ENCODE results near the gene RBL1. TPM values are rescaled to one million over a fixed set of nuclear protein-coding genes. Genes with fewer than 3 reads are reported as not detected.
"Not testable (repeated sequence)": the region's sequence is repeated elsewhere in the genome, so short reads cannot be mapped to it uniquely, and the experiment has no call there.

Gene RBL1
- total RNA-seq, 1 experiment from 2014 or later: 14.6 TPM

DNA sequence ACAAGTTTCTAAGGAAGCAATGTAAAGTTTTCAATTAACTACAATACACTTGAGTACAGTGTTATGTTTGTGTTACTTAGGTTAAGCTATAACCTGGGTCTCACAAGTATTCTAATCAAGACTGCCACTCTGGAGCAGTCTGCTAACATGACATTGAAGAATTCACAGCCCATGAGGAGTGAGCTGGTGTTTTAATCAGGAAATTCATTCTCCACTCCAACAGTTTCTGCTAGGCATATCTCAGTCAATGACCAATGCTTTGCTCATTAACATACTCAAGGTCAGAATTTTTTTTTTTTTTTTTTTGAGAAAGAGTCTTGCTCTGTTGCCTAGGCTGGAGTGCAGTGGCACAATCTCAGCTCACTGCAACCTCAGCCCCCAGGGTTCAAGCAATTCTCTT lies 84.7 kb downstream of the RBL1 start:
- Histone ChIP-seq H2AFZ (no peak overlapping the region), H3K79me2 (ENCODE audit: low read depth) (no peaks in the 10 kb centered on the region), H3K27ac (no peak overlapping the region), H3K9me3 (ENCODE audit: insufficient read depth, low read depth) (no peaks in the 10 kb centered on the region), H3K4me1 (replicated peaks; ENCODE audit: insufficient read depth) (no peaks in the 10 kb centered on the region), H3F3A (ENCODE audit: insufficient read depth, low read depth) (no peaks in the 10 kb centered on the region), H4K20me1 (ENCODE audit: insufficient read depth) (no peaks in the 10 kb centered on the region), H3K4me2 (no peak overlapping the region), H3K9me2 (ENCODE audit: insufficient read depth) (no peaks in the 10 kb centered on the region), H3K36me3 (ENCODE audit: low read depth) (no peaks in the 10 kb centered on the region), H3K4me3 (no peak overlapping the region), H3K27me3 (ENCODE audit: insufficient read depth, low read depth) (no peaks in the 10 kb centered on the region)
- ChIA-PET CTCF (no interaction called here), POLR2A (ENCODE audit: unreplicated experiment) (interaction anchor here (0.6 kb wide), 1 partner anchor 23 kb away, joined by 24 read pairs; no protein-coding TSS in a partner anchor)
- TF ChIP-seq, protein P1, sequence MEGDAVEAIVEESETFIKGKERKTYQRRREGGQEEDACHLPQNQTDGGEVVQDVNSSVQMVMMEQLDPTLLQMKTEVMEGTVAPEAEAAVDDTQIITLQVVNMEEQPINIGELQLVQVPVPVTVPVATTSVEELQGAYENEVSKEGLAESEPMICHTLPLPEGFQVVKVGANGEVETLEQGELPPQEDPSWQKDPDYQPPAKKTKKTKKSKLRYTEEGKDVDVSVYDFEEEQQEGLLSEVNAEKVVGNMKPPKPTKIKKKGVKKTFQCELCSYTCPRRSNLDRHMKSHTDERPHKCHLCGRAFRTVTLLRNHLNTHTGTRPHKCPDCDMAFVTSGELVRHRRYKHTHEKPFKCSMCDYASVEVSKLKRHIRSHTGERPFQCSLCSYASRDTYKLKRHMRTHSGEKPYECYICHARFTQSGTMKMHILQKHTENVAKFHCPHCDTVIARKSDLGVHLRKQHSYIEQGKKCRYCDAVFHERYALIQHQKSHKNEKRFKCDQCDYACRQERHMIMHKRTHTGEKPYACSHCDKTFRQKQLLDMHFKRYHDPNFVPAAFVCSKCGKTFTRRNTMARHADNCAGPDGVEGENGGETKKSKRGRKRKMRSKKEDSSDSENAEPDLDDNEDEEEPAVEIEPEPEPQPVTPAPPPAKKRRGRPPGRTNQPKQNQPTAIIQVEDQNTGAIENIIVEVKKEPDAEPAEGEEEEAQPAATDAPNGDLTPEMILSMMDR (conservative IDR thresholded peaks at IDR 0.05): no peak
- TF ChIP-seq EZH2 (IDR thresholded peaks at IDR 0.05; ENCODE audit: low read depth): no peak
- no TSS peak for BruUV-seq (replicated peaks)
- no peak for DNase-seq
- intact Hi-C loops (cut with micrococcal nuclease; ENCODE audit: unreplicated experiment): no loop called here

DNA sequence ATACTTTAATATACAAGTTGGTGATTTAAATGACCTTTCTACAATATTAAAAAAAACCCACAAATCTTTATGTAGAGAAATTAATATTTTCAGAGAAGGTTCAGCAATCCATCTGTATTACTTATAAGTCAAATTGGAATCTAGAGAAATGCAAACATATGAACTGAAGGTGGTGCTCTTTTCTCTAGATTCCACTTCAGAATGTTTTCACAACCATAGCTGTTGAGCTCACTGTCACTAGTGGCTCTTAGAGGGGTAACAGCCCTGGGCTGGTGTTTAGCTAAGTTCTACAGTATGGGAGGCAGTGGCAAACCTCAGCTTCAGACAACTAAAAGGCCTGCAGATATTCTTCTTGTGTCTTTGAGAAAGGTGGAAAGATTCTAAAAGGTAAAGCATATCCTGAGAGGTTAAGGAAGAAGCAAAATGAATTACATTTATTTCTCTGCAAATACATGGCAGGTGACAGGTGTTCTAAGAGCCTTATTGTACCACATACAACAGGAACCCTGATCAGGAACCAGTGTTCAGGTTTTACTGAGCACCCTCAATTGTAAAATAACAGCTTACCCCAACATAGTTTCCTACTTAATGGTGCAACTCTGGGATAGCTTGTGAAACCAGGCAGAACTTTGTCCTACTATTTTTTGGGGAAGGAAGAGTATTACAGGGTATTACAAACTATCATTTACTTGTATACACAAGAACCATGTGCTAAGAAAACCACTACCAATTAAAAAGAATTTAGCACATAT lies 87.7 kb downstream of the RBL1 start:
- BruUV-seq (replicated peaks): no TSS peak
- Histone ChIP-seq H3K4me3 (no peak overlapping the region), H3K27ac (no peak overlapping the region), H3K9me2 (ENCODE audit: insufficient read depth) (no peaks in the 10 kb centered on the region), H3K36me3 (ENCODE audit: low read depth) (no peaks in the 10 kb centered on the region), H3F3A (ENCODE audit: insufficient read depth, low read depth) (no peaks in the 10 kb centered on the region), H4K20me1 (ENCODE audit: insufficient read depth) (no peaks in the 10 kb centered on the region), H2AFZ (no peak overlapping the region), H3K79me2 (ENCODE audit: low read depth) (no peaks in the 10 kb centered on the region), H3K9me3 (ENCODE audit: insufficient read depth, low read depth) (no peaks in the 10 kb centered on the region), H3K4me1 (replicated peaks; ENCODE audit: insufficient read depth) (no peaks in the 10 kb centered on the region), H3K27me3 (ENCODE audit: insufficient read depth, low read depth) (no peaks in the 10 kb centered on the region), H3K4me2 (no peak overlapping the region)
- TF ChIP-seq, protein P1 (conservative IDR thresholded peaks at IDR 0.05): 0 out of 2 replicates have a peak, but pooled peaks have one; percentile 27
- TF ChIP-seq EZH2 (IDR thresholded peaks at IDR 0.05; ENCODE audit: low read depth): no peak
- ChIA-PET CTCF (interaction anchor here (0.5 to 0.6 kb wide), 2 partner anchors 100 to 173 kb away, joined by 4 to 10 read pairs; no protein-coding TSS in a partner anchor), POLR2A (ENCODE audit: unreplicated experiment) (interaction anchor here (0.5 kb wide), 1 partner anchor 80 kb away, joined by 10 read pairs; no protein-coding TSS in a partner anchor)
- no peak for DNase-seq
- intact Hi-C loops (cut with micrococcal nuclease; ENCODE audit: unreplicated experiment): no loop called here

DNA sequence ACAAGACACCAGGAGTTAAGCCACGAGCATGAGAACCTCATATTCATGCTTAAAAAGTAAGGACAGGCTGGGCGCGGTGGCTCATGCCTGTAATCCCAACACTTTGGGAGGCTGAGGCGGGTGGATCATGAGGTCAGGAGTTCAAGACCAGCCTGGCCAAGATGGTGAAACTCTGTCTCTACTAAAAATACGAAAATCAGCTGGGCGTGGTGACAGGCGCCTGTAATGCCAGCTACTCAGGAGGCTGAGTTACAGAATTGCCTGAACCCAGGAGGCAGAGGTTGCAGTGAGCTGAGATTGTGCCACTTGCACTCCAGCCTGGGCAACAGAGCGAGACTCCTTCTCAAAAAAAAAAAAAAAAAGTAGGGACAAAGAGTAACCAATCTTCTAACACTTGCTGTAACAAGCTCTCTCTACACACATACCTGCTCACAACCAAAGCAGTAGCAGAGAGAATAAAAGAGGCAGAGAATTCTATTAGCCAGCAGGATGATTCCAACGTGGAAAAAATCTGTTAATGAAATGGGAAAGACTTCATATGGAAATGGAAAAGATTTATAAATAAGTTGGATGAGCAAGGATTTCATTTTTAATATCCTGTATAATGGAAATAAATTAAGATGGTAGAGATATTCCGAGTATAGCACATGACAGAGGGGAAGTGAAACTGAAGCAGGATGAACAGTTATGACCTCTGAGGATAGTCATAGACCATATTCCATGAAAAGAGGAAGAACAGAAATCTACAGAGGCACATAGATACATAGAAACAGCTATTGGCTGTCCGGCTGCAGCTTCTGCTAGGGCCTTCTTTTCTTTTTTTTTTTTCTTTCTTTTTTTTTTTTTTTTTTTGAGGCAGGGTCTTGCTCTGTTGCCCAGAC lies 90.5 kb downstream of the RBL1 start:
- H3K27ac ChIP-seq; H3K36me3 ChIP-seq (ENCODE audit: low read depth); H3K9me3 ChIP-seq (ENCODE audit: insufficient read depth, low read depth); H3K4me3 ChIP-seq; H3K4me2 ChIP-seq; H3K9me2 ChIP-seq (ENCODE audit: insufficient read depth); H4K20me1 ChIP-seq (ENCODE audit: insufficient read depth); H3K4me1 ChIP-seq (replicated peaks; ENCODE audit: insufficient read depth); BruUV-seq (replicated peaks); H3F3A ChIP-seq (ENCODE audit: insufficient read depth, low read depth); intact Hi-C loops (cut with micrococcal nuclease; ENCODE audit: unreplicated experiment); H2AFZ ChIP-seq; H3K79me2 ChIP-seq (ENCODE audit: low read depth); H3K27me3 ChIP-seq (ENCODE audit: insufficient read depth, low read depth); DNase-seq; POLR2A ChIA-PET (ENCODE audit: unreplicated experiment): not testable (repeated sequence)
- CTCF ChIA-PET: interaction anchor here (0.7 kb wide), 1 partner anchor 129 kb away, joined by 3 read pairs; no protein-coding TSS in a partner anchor

DNA sequence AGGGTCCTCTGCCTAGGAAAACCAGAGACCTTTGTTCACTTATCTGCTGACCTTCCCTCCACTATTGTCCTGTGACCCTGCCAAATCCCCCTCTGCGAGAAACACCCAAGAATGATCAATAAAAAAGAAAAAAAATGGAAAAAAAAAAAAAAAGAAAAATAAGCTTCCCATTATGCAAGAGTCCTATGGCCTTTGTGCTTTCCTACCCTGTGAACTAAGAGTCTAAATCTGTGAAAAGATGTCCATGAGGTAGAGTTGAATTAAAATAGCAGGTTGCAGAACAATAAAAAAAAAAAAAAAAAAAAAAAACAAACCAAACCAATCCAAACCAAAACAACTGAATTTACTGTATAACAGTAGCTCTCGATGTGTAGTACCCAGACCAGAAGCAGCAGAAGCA lies 94.2 kb downstream of the RBL1 start:
- POLR2A ChIA-PET (ENCODE audit: unreplicated experiment); H4K20me1 ChIP-seq (ENCODE audit: insufficient read depth); BruUV-seq (replicated peaks); DNase-seq; H3K4me1 ChIP-seq (replicated peaks; ENCODE audit: insufficient read depth); H3K9me3 ChIP-seq (ENCODE audit: insufficient read depth, low read depth); intact Hi-C loops (cut with micrococcal nuclease; ENCODE audit: unreplicated experiment); H3K27me3 ChIP-seq (ENCODE audit: insufficient read depth, low read depth); H3K27ac ChIP-seq; H3K4me2 ChIP-seq; H3K79me2 ChIP-seq (ENCODE audit: low read depth); H3F3A ChIP-seq (ENCODE audit: insufficient read depth, low read depth); H3K36me3 ChIP-seq (ENCODE audit: low read depth); H3K4me3 ChIP-seq; H3K9me2 ChIP-seq (ENCODE audit: insufficient read depth); CTCF ChIA-PET; H2AFZ ChIP-seq: not testable (repeated sequence)

DNA sequence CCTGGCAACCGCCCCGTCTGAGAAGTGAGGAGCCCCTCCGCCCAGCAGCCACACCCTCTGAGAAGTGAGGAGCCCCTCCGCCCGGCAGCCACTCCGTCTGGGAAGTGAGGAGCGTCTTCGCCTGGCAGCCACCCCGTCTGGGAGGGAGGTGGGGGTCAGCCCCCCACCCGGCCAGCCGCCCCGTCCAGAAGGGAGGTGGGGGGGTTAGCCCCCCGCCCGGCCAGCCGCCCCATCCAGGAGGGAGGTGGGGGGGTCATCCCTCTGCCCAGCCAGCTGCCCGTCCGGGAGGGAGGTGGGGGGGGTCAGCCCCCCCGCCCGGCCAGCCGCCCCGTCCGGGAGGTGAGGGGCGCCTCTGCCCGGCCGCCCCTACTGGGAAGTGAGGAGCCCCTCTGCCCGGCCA lies 95.6 kb downstream of the RBL1 start:
- H3K4me3 ChIP-seq; H3K27ac ChIP-seq; H3K9me3 ChIP-seq (ENCODE audit: insufficient read depth, low read depth); H3K4me1 ChIP-seq (replicated peaks; ENCODE audit: insufficient read depth); H3K4me2 ChIP-seq; DNase-seq; H4K20me1 ChIP-seq (ENCODE audit: insufficient read depth); POLR2A ChIA-PET (ENCODE audit: unreplicated experiment); H3K36me3 ChIP-seq (ENCODE audit: low read depth); intact Hi-C loops (cut with micrococcal nuclease; ENCODE audit: unreplicated experiment); BruUV-seq (replicated peaks); H3K27me3 ChIP-seq (ENCODE audit: insufficient read depth, low read depth); H3K79me2 ChIP-seq (ENCODE audit: low read depth); H3K9me2 ChIP-seq (ENCODE audit: insufficient read depth); H2AFZ ChIP-seq; H3F3A ChIP-seq (ENCODE audit: insufficient read depth, low read depth); CTCF ChIA-PET: not testable (repeated sequence)

Measured in PC-9 (cell line).